Measurements from ENCODE around the gene DDX60.
"Not testable (repeated sequence)": the region's sequence is repeated elsewhere in the genome, so short reads cannot be mapped to it uniquely, and the experiment has no call there.

The DDX60 gene

GRCh38 chr4:168241953-168242352, 76.6 kb downstream of the DDX60 start:
- Histone ChIP-seq H3K4me3 (ENCODE audit: low read depth, low read length) (no peak overlapping the region), H3K27me3 (replicated peaks) (no peaks in the 10 kb centered on the region), H3K27ac (no peak overlapping the region), H3K36me3 (replicated peaks) (no peaks in the 10 kb centered on the region)
- in situ Hi-C loops (cut with HindIII; ENCODE audit: low pct_ligation_motif_present, low sequenced_read_pairs) = no loop called here
- DNase-seq = no peak
- TF ChIP-seq, protein P1, sequence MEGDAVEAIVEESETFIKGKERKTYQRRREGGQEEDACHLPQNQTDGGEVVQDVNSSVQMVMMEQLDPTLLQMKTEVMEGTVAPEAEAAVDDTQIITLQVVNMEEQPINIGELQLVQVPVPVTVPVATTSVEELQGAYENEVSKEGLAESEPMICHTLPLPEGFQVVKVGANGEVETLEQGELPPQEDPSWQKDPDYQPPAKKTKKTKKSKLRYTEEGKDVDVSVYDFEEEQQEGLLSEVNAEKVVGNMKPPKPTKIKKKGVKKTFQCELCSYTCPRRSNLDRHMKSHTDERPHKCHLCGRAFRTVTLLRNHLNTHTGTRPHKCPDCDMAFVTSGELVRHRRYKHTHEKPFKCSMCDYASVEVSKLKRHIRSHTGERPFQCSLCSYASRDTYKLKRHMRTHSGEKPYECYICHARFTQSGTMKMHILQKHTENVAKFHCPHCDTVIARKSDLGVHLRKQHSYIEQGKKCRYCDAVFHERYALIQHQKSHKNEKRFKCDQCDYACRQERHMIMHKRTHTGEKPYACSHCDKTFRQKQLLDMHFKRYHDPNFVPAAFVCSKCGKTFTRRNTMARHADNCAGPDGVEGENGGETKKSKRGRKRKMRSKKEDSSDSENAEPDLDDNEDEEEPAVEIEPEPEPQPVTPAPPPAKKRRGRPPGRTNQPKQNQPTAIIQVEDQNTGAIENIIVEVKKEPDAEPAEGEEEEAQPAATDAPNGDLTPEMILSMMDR (IDR thresholded peaks at IDR 0.05; ENCODE audit: low read depth, low read length, missing control alignments) = no peak

GRCh38 chr4:168240821-168241220, 77.7 kb downstream of the DDX60 start:
- Histone ChIP-seq H3K4me3 (ENCODE audit: low read depth, low read length) (no peak overlapping the region), H3K36me3 (replicated peaks) (no peaks in the 10 kb centered on the region), H3K27me3 (replicated peaks) (no peaks in the 10 kb centered on the region), H3K27ac (no peak overlapping the region)
- TF ChIP-seq, protein P1 (IDR thresholded peaks at IDR 0.05; ENCODE audit: low read depth, low read length, missing control alignments) = no peak
- in situ Hi-C loops (cut with HindIII; ENCODE audit: low pct_ligation_motif_present, low sequenced_read_pairs) = no loop called here
- DNase-seq = no peak

- H3K36me3 ChIP-seq (replicated peaks) = no peaks in the 10 kb centered on the region
- no peaks in the 10 kb centered on the region for H3K27me3 ChIP-seq (replicated peaks)
- peak overlapping the region; percentile 66 for H3K27ac ChIP-seq
- in situ Hi-C loops (cut with HindIII; ENCODE audit: low pct_ligation_motif_present, low sequenced_read_pairs) = no loop called here
- no peak overlapping the region for H3K4me3 ChIP-seq (ENCODE audit: low read depth, low read length)
- TF ChIP-seq, protein P1 (IDR thresholded peaks at IDR 0.05; ENCODE audit: low read depth, low read length, missing control alignments) = no peak
- DNase-seq = peak; percentile 80
Measured at GRCh38 chr4:168221301-168221700, 97.3 kb downstream of the DDX60 start.

DNA sequence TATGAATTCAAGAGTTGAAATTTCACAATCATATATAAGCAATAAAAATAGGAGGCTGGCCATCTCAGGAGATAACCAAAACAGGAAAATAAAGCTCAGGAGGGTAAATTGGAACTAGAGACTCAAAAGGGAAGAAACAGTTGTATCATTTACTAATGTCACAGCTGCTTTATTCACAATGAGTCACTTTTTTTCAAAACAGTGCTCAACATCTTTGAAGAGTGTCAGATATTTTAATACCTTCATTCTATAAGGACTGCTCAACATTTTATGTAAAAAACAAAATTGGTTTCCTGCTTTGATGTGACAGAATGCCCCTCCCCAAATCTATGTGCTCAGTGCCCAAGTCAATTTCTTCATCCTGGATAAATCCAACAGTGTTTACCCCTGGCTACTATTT, 97.7 kb downstream of the DDX60 start:
- no peak overlapping the region for H3K4me3 ChIP-seq (ENCODE audit: low read depth, low read length)
- H3K27ac ChIP-seq = peak overlapping the region; percentile 66
- no peaks in the 10 kb centered on the region for H3K27me3 ChIP-seq (replicated peaks)
- H3K36me3 ChIP-seq (replicated peaks) = no peaks in the 10 kb centered on the region
- in situ Hi-C loops (cut with HindIII; ENCODE audit: low pct_ligation_motif_present, low sequenced_read_pairs) = no loop called here
- TF ChIP-seq, protein P1 (IDR thresholded peaks at IDR 0.05; ENCODE audit: low read depth, low read length, missing control alignments) = no peak
- DNase-seq = no peak

DNA sequence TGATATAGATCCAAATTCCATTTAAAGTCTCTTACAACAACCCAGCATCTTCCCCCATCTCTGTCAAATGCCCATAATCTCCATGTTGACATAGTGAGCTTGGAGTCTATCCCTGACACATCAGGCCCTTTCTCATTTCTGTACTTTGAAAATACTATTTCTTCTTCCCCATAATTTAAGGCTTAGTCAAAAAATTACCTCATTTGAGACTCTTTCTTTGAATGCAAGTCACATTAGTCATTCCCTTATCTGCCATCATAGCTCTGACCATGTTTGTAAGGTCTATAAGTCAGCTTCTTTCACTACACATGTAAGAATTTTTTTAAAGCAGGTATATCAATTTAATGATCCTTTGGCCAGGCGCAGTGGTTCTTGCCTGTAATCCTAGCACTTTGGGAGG, 99.9 kb downstream of the DDX60 start:
- Histone ChIP-seq H3K27me3 (replicated peaks) (no peaks in the 10 kb centered on the region), H3K36me3 (replicated peaks) (no peaks in the 10 kb centered on the region), H3K27ac (peak overlapping the region; percentile 14), H3K4me3 (ENCODE audit: low read depth, low read length) (no peak overlapping the region)
- peak; percentile 68 for DNase-seq
- TF ChIP-seq, protein P1 (IDR thresholded peaks at IDR 0.05; ENCODE audit: low read depth, low read length, missing control alignments) = no peak
- in situ Hi-C loops (cut with HindIII; ENCODE audit: low pct_ligation_motif_present, low sequenced_read_pairs) = no loop called here

DNA sequence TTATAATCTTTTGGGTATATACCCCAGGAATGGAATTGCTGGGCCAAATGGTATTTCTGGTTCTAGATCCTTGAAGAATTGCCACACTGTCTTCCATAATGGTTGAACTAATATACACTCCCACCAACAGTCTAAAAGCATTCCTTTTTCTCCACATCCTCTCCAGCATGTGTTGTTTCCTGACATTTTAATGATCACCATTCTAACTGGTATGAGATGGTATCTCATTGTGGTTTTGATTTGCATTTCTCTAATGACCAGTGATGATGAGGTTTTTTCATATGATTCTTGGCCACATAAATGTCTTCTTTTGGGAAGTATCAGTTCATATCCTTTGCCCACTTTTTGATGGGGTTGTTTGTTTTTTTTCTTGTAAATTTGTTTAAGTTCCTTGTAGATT, 105.0 kb downstream of the DDX60 start:
- H3K27ac ChIP-seq; H3K4me3 ChIP-seq (ENCODE audit: low read depth, low read length); H3K36me3 ChIP-seq (replicated peaks); DNase-seq; H3K27me3 ChIP-seq (replicated peaks); in situ Hi-C loops (cut with HindIII; ENCODE audit: low pct_ligation_motif_present, low sequenced_read_pairs): not testable (repeated sequence)
